CD4-positive, alpha-beta T cell treated with Interleukin-6 at 100 ng/mL for 8 hours (primary cell): Measurements from ENCODE around the gene BCAS3.
"Not testable (repeated sequence)": the region's sequence is repeated elsewhere in the genome, so short reads cannot be mapped to it uniquely, and the experiment has no call there.

Experiments used
- DNase-seq: peaks from one replicate; pipeline ENCODE4 v3.0.0-alpha.2; 2020; ENCODE audit warnings: mixed read lengths, low spot score

Gene BCAS3

DNA sequence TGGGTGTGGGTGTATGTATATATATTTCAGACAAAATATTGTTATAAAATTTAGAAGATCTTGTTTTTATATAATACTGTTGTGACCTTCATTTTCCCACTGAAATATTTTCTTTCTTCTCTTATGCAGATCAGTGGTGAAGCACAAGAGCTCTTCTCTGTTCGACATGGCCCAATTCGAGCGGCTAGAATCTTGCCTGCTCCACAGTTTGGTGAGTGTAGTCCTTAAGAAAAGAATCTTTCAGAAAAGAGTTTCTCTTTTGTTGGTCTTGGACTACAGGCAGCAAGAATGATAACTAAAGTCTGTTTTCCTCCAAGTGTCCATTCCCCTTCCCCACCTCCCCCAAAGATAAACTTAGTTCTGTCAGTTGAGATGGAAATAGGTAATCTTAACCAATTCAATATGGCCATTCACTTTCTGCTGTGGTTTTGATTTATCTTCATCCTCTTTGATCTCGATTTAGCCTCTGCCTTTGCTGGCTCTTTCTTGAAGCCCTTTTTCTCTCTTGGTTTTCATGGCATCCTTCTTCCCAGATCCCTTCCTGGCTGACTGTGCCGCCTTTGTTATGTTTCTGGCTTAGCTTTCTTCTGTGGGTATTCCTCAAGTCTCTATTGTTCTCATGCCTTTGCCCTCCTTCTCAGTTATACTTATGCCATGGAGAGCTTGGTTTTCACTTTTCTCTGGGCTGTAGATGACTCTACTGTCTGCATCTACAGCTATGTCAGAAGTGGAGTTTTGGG, 69.6 kb downstream of the BCAS3 start:
- no peak for DNase-seq

DNA sequence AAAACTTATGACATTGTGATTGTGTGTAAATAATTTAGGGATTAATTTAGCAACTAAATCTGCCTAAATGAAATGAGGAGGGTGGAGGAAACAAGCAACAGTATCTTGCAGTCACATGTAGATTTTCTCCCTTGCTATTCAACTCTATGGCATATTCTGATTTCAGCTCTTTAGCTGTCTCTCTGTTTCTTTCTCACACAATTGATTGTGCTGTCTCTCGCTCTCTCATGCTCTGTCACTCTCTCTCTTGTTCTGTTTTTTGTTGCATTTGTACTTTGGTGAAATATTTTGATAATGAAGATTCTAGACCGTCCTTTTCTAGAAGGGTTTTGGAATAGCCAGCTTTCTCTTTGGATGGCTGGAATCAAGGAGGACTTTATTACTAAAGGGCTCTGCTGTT, 70.6 kb downstream of the BCAS3 start:
- DNase-seq = no peak

DNA sequence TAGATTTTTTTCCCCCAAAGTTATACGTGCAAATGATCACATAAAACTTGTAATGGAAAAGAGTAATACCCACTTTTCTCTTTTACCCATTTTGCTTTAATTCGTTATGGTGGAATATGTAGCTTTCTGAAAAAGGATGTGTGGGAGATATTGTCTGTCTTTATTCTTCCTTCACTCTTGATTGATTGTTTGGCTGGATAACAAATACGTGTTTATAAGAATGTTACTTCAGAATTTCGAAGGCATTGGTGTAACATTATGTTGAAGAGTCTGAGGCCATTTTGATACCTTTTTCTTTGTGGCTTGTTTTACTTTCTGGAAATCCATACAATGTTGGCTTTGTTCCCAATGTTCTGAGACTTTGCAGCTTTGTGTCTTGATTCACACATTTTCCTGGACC, 71.4 kb downstream of the BCAS3 start:
- no peak for DNase-seq

DNA sequence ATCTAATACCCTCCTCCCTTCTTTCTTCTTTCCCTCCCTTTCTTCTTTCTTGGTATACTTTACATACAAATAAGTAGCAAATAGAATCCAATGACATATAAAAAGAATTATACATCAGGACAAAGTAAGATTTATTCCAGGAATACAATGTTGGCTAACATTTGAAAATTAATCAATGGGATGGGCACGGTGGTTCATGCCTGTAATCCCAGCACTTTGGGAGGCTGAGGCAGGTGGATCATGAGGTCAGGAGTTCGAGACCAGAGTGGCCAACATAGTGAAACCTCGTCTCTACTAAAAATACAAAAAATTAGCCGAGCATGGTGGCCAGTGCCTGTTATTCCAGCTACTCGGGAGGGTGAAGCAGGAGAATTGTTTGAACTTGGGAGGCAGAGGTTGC, 72.1 kb downstream of the BCAS3 start:
- DNase-seq = no peak

DNA sequence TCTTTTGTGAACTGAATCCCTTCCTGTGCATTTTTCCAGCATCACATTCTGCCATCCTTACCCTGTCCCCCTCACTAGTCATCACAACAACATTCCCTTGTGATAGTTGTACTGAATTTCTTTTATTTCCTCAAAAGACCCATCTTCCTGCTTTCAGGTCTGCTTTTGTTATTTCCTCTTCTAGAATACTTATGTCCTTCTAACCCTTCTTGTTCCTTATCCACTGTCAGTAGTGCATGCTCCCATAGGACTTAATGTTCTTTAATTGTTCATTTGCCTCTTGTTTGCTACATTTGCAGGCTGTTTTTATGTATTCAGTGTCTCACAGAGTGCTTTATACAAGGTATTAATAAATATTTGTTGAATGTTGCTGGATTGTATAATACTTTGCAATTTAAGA, 73.0 kb downstream of the BCAS3 start:
- DNase-seq = no peak

DNA sequence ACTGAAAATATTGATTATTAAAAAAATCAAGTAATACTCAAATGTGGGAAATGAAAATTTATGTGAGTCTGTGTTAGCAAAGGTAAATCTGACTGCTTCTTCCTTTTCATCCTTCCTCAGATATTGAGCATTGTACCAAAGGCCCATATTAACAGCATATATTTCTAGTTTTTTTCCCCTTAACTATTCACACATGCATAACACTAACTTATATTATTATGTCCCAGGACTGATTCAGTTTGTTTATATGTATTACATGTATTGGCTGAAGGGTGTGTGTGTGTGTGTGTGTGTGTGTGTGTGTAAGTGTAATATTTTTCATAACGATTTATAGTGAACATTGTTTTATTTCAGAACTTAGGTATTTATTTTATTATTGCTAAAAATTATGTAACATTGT, 74.2 kb downstream of the BCAS3 start:
- no peak for DNase-seq

DNA sequence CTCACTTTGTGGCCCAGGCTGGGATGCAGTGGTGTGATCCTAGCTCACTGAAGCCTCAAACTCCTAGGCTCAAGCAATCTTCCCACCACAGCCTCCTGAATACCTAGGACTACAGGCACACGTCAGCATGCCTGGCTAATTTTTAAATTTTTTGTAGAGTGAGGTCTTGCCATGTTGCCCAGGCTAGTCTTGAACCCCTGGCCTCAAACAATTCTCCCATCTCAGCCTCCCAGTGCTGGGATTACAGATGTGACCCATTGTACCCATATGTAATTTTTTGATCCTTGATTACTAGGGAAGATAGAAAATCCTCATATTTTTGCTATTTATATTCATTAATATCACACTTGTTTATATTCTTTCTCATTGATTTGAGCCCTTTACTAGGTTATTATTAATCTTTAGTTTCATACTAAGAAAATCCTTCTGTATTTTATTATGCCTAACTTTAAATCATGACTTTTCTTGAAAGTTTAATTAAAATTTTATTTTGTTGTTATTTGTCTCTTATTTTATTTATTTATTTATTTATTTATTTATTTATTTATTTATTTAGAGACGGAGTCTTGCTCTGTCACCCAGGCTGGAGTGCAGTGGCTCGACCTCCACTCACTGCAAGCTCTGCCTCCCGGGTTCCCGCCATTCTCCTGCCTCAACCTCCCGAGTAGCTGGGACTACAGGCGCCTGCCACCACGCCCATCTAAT, 75.4 kb downstream of the BCAS3 start:
- no peak for DNase-seq

DNA sequence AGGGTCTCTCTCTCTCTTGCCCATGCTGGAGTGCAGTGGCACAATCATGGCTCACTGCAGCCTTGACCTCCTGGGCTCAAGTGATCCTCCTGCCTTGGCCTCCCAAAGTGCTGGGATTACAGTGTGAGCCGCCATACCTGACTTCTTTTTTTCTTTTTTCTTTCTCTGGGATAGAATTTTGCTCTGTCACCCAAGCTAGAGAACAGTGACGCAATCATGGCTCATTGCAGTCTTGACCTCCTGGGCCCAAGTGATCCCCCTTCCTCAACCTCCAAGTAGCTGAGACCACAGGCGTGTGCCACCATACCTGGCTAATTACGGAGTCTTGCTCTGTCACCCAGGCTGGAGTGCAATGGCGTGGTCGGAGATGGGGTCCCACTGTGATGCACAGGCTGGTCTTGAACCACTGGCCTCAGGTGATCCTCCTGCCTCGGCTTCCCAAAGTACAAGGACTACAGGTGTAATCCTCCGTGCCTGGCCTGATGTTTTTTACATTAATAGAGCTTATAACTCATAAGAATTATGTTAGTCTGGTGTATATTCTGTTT, 76.5 kb downstream of the BCAS3 start:
- no peak for DNase-seq

DNA sequence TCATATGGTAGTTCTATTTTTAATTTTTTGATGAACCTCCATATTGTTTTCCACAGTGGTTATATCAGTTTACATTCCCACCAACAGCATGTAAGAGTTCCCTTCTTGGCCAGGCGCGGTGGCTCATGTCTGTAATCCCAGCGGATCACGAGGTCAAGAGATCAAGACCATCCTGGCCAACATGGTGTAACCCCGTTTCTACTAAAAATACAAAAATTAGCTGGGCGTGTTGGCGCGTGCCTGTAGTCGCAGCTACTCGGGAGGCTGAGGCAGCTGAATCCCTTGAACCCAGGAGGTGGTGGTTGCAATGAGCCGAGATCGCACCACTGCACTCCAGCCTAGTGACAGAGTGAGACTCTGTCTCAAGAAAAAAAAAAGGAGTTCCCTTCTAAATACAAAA, 79.1 kb downstream of the BCAS3 start:
- DNase-seq = not testable (repeated sequence)

DNA sequence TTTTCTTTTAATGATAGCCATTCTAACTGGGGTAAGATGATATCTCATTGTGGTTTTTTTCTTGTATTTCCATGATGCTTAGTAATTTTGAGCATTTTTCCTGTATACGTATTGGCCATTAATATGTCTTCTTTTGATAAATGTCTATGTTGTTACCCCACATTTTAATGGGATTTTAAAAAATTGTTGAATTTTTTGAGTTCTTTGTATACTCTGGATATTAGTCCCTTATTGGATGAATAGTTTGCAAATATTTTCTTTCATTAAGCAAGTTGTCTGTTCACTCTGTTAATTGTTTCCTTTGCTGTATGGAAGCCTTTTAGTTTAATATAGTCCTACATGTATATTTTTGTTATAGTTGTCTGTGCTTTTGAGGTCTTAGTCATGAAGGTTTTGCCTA, 79.8 kb downstream of the BCAS3 start:
- no peak for DNase-seq

DNA sequence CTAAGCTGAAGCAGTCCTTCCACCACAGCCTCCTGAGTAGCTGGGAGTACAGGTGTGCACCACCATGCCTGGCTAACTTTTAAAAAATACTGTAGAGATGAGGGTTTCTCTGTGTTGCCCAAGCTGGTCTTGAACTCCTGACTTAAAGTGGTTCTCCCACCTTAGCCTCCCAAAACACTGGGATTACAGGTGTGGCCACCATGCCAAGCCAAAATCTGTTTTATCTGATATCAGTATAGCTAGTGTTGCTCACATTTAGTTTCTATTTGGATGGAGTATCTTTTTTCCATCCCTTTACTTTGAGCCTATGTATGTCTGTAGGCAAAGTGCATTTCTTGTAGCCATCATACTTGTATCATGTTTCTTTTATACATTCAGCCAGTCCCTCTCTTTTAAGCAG, 82.1 kb downstream of the BCAS3 start:
- DNase-seq = no peak

DNA sequence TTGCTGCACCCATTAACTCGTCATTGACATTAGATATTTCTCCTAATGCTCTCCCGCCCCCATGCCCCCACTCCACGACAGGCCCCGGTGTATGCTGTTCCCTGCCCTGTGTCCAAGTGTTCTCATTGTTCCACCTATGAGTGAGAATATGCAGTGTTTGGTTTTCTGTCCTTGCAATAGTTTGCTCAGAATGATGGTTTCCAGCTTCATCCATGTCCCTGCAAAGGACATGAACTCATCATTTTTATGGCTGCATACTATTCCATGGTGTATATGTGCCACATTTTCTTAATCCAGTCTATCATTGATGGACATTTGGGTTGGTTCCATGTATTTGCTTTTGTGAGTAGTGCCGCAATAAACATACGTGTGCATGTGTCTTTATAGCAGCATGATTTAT, 83.7 kb downstream of the BCAS3 start:
- DNase-seq = not testable (repeated sequence)

DNA sequence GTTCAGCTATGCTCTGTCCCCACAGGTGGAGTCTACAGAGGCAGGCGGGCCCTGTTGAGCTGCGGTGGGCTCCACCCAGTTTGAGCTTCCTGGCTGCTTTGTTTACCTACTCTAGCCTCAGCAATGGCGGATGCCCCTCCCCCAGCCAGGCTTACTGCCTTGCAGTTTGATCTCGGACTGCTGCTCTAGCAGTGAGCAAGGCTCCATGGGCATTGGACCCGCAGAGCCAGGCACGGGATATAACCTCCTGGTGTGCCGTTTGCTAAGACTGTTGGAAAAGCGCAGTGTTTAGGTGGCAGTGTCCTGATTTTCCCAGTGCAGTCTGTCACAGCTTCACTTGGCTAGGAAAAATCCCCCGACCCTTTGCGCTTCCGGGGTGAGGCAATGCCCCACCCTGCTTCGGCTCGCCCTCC, 89.1 kb downstream of the BCAS3 start:
- DNase-seq = no peak

DNA sequence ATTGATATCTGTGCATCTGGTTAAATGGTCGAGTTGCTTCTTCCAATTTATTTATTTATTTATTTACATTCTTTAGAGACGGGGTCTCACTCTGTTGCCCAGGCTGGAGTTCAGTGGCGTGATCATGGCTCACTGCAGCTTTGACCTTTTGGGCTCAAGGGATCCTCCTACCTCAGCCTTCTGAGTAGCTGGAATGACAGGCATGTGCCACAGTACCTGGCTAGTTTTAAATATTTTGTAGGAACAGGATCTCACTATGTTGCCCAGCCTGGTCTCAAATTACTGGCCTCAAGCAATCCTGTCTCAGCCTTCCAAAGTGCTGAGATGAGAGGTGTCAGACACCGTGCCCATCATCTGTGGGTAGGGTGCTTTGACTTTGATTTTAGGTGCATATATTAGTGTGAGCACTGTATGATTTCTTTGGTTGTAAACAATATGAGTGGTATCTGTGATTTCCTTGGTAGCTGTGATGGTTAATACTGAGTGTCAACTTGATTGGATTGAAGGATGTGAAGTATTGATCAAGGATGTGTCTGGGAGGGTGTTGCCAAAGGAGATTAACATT, 90.2 kb downstream of the BCAS3 start:
- DNase-seq = no peak

DNA sequence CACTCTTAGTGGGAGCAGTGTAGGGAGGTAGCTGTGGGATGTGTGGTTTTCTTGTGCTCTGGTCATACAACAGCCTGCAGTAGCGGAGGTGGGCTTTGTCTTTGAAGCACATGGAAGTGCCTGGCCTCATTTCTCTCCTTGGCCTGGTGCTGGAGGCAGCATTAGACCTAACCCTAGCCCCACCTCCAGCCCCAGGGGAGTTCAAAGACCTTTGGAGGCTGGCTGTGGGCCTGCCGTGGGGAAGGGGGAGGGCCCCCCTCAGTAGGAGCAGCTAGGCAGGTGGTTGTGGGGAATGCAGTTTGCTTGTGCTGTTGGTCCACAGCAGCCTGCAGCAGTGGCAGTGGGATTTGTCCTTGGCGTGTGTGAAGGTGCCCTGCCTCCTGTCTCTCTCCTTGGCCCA, 91.7 kb downstream of the BCAS3 start:
- DNase-seq = no peak

DNA sequence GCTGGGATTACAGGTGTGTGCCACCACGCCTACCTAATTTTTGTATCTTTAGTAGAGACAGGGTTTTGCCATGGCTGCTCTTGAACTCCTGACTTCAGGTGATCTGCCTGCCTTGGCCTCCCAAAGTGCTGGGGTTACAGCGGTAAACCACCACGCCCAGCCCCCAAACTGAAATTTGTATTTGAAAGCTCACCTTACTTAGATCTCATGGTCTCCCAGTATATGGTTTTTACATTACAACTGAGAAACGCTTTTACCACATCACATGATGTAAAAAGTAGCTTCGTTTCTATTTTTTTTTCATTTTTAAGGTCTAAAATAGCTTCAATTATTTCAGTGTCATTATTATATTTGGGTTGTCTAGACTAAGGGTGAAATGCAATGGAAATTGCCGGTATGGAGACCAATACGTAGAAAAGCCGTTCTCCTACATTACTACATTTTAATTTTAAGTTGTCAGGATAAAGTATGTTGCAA, 93.3 kb downstream of the BCAS3 start:
- DNase-seq = no peak

DNA sequence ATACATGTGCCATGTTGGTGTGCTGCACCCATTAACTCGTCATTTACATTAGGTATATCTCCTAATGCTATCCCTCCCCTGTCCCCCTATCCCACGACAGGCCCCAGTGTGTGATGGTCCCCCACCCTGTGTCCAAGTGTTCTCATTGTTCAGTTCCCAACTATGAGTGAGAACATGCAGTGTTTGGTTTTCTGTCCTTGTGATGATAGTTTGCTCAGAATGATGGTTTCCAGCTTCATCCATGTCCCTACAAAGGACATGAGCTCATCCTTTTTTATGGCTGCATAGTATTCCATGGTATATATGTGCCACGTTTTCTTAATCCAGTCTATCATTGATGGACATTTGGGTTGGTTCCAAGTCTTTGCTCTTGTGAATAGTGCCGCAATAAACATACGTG, 94.0 kb downstream of the BCAS3 start:
- DNase-seq = not testable (repeated sequence)

DNA sequence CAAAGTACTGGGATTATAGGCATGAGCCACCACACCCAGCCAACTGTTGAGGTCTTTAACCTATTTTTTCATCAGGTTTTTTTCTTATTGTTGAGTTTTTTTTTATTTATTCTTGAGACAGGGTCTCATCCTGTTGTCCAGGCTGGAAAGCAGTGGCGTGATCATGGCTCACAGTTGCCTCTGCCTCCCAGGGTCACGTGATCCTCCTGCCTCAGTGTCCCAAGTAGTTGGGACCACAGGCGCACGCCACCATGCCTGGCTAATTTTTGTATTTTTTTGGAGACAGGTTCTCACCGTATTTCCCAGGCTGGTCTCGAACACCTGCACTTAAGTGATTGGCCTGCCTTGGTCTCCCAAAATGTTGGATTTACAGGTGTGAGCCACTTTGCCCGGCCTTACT, 95.9 kb downstream of the BCAS3 start:
- no peak for DNase-seq

DNA sequence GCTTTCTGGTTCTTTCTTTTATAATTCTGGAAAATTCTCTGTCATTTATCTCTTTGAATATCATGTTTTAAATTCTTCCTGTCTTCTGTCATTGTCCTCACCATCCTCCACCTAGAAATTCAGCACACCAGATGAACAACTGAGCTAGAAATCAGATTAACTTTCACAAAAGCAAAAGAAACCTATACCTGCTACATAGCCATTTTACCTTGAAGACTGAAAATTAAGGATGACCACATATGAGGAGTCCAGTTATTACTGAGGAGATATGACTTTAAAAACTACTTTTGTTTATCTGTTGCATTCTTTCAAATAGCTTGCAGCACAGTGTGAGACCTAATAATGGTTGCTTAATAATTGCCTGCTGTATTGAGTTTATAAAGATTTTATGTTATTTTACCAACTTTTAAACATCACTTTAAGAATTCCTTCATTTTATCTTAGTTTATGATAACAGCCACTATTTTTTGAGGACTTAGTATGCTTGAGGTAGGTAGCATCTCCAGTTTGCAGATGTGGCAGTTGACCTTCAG, 104.3 kb downstream of the BCAS3 start:
- no peak for DNase-seq

DNA sequence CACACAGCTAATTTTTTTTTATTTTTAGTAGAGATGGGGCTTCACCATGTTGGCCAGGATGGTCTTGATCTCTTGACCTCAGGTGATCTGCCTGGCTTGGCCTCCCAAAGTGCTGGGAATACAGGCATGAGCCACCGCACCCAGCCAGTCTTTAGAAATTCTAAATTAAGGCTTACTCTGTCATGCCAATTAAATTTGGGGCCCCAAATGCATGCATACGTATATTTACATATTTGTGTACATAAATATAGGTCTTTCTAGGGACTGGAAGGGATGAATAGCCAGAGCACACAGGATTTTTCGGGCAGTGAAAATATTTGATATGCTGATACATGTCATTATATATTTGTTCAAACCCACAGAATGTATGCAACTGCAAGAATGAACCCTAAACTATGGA, 105.1 kb downstream of the BCAS3 start:
- DNase-seq = no peak

DNA sequence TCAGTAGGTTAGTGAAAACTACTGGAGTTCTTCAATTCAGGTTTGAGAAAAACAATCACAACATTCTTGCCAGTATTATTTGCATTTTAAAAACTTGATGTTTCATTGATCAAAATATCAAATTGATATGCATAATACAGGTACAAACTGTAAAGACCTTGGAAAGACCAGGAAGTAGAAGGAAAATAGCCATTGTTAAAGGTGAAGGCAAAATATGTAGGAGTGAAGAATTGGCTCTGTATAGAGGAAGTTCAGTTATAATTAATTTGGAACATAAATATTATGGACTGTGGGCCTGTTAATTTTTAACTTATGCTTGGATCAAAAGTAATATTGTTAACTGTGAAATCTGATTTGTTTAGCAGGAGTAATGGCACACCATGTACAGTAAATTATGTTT, 112.6 kb downstream of the BCAS3 start:
- no peak for DNase-seq

DNA sequence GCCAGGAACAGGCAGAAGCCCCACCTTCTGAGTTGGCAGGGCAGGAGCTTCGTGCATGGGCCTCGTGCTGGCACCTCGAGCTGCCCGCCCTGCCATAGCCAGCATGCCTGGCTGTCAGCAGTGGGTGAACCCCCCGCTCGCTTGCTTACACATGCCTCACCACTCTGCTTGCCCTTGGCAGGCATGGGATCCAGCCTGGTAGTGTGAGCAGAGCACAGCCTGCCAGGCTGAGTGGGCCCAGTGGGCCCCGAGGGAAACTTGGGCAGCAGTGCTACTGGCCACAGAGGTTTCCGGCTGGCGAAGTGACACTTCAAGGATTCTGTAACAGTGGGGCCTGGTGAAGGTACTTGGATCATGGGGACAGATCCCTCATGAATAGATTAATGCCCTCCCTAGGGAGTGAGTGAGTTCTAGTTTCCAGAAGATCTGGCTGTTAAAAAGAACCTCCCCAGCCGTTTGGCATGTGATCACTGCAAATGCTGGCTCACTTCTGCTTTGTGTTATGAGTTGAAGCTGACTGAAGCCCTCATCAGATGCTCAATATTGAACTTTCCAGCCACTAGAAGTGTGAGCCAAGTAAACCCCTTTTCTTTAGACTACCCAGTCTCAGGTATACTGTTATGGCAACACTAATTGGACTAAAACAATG, 114.7 kb downstream of the BCAS3 start:
- DNase-seq = no peak
